Stimulated activated CD8-positive, alpha-beta memory T cell treated with anti-CD3 and anti-CD28 coated beads, Interleukin-12 subunit alpha, Interleukin-12 subunit beta, amount 100 ng/mL, for 24 hours (primary cell): Measurements from ENCODE around the gene IL36A.

Experiments used
- DNase-seq: peaks from one replicate; pipeline ENCODE4 v3.0.0-alpha.2; 2020; ENCODE audit errors: extremely low read depth

IL36A gene

DNA sequence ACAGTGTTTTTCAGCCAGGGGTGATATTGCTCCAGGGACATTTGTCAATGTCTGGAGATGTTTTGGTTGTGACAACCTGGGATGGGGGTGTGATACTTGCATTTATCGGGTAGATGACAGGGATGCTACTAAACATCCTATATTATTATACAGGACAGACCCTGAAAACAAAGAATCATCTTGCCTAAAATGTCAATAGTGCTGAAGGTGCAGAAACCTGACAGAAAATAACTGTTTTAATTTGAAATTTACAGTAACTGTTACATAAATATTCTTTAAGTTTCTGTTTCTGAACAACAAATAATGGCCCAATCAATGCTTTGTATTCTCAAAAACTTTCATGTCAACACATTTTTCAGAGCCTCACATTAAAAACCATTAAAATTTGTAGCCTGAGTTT is 2.0 kb downstream of the IL36A start:
- no peak for DNase-seq

DNA sequence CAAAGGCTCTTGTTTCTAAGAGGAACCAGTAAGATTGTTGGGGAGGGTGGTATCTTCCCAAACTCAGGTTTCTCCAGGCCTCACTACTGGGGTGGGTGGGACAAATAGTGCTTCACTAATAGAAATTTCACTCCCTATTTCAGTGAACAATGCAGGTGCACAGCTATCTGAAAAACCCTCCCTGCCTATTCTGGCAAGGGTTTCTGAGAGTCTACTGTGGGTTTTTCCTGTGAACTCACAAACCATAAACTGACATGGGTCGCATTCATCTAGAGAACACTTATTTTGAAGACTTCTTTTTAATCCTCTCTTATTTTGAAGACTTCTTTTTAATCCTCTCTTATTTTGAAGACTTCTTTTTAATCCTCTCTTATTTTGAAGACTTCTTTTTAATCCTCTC is 4.4 kb downstream of the IL36A start:
- no peak for DNase-seq

DNA sequence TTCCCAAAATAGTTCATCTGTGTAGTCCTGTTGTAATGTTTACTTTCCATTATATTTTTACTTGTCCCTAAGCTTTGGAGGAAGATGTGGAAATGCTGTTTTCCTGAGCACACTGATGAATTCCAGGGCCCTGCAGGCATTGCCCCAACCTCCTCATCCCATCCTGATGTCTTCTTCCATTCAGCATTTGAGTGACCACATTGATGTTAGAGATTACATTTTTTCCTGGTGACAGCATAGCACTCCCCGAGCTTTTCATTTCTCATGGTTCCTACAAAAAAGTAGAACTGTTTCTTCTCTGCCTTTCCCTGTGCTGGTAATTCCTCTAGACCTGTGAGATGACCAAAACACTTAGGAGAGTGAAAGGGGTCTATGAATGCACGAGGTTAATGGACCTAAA is 4.8 kb downstream of the IL36A start:
- no peak for DNase-seq

DNA sequence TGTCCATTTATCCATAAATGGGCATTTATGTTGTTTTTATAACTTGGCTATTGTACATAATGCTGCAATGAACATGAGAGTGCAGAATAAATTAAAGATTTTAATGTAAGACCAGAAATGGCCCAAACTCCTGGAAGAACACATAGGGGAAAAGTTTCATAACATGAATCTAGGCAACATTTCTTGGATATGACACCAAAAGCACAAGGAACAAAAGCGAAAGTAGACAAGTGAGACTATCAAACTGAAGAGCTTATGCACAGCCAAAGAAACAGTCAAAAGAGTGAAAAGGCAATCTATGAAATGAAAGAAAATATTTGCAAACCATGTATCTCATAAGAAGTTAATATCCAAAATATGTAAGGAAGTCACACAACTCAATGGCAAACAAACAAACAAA is 5.8 kb downstream of the IL36A start:
- no peak for DNase-seq

GRCh38 chr2:113012436-113013335 is 7.4 kb downstream of the IL36A start:
- no peak for DNase-seq

GRCh38 chr2:113013336-113013661 is 8.0 kb downstream of the IL36A start:
- no peak for DNase-seq

DNA sequence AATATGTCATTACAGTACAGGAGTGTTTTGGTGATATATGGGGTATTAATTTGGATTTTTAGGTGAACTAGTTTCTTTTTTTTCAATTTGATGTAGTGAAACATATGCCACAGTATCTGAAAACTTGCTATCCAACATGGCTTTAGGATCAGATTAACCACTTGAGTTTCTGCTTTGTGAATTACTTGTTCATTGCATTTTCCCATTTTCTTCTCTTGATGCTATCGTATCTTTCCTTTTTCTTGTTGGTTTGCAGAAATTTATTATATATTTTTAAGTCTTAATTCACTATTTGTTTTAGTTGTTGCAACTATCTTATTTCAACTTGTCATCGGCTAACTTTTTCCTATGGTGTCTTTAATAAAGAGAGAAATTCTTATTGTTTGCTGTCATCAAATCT is 8.8 kb downstream of the IL36A start:
- DNase-seq = no peak

GRCh38 chr2:113015042-113015441 is 9.8 kb downstream of the IL36A start:
- no peak for DNase-seq

DNA sequence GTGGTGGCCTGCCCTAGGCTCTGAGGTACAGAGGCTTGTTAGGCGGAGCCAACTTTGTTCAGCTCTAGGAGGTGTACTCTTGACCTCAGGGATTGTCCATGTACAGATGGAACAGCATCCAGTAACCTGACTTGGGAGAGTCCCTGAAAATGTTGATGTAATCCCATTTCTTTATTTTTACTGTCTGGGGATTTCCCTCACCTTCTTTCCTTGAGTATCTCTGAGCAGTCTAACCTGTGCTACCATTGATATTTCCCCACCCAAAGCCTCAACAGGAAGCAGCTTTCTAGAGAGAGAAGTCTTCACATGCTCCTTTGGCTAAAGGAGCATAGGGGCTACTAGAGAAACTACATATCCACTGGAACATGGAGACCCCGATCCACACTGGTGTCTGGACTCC is 10.4 kb downstream of the IL36A start:
- no peak for DNase-seq

- no peak for DNase-seq
Measured at GRCh38 chr2:113018509-113018908, 13.2 kb downstream of the IL36A start.

- DNase-seq = no peak
Measured at GRCh38 chr2:113021312-113021711, 16.1 kb downstream of the IL36A start.

DNA sequence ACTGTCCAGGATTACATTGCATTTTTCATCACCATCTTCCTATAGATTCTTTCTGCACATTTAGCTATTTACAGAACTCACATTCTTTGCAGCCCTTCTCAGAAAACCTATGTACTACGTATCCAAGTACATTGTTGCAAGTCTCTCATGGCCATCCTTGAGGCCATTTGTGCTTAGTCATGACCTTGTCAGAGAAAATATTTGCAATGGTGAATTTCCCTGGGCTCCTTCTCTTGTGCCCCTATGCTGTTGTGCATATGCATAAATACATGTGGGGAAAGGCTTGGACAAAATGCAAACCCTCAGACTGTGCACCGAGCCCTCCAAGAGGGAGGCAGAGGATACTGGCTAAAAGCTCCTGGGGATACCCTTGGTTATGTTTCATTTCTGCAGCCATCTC is 19.5 kb downstream of the IL36A start:
- no peak for DNase-seq

DNA sequence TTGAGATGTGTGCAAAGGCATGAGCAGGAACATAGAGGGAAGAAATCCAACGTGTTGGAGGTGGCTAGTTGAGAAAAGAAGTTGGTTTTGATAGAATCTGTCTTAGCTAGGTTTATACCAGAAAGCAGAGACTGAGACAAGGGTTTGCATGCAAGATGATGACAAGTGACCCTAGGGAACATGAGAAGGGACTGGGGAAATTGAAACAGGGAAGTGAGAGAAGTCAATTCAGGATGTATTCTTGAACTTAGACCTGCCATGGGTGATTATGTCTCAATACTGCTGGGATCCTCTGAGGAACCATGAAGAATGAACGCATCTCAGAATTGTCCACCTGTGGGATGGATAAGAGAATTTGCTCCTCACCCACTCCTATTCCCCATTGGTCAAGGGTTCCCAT is 20.5 kb downstream of the IL36A start:
- no peak for DNase-seq

DNA sequence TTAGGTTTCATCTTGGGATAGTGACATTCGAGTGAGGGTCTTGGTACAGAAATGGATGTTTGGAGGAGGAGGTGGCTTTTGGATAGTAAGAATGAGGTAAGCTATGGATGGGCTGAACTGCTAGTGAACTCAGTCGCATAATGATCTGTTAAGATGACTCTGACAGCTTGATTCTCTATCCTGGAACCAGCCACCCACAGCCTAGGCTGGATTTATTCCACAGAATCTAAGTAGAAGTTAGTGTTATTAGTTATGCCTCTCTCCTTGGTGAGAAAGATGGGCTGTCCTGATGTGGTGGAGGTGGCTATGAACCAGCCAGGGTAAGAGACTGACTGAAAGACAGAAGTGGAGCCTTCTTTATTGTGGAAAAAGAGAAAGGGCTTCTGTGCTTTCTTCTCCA is 22.4 kb downstream of the IL36A start:
- no peak for DNase-seq

DNA sequence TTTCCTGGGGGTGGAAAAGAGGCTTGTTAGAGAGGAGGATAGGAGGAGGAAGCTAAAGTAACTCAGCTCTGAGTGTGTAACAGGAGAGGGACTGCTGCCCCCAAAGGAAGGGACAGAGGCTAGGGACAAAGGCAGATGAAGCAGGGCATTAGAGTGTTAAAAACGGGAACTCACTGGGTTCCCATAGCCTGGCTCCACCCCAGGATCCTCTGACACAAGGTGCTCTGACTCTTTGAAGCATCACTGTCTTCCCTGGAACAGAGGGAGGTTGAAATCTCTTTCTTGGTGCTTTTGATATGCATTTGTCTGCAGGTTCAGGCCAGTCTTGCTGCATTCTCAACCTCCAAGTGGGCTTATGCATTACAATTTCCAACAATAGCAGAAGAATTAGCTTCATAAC is 22.9 kb downstream of the IL36A start:
- DNase-seq = no peak

DNA sequence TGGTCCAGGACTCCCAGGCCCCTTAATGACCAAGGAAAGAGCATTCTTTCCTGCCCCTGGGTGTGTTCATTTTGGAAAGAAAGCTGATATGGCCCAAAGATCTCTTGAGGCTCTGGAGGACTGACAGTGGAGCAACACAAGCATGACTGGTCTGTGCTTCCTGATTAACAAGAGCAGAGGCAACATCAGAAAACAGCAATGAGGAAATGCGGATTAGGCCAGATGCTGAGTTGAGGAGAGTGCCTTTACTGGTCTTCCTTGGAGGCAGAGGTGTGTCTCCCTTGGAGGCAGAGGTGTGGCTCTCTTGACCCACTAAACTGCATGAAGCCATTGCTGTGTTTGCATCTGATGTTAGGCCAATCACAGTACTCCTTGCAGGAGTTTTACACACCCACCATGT is 27.5 kb downstream of the IL36A start:
- no peak for DNase-seq

DNA sequence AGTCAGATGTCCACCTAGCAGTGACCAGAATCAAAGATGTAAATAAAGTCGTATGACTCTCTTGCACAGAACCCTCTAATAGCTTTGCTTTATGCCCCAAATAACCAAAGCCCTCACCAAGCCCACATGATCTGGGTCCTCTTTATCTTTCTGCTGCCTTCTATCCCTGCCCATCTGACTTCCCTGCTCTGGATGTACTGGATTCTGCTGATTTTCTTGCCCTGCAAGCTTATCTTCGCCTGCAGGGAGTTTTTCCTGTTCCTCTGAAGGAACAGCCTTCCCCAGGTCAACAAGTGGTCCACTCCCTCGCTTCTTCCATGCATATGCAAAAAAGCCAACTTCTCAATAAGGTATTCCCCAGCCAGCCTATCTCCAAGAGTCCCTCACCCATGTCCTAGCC is 28.8 kb downstream of the IL36A start:
- no peak for DNase-seq

DNA sequence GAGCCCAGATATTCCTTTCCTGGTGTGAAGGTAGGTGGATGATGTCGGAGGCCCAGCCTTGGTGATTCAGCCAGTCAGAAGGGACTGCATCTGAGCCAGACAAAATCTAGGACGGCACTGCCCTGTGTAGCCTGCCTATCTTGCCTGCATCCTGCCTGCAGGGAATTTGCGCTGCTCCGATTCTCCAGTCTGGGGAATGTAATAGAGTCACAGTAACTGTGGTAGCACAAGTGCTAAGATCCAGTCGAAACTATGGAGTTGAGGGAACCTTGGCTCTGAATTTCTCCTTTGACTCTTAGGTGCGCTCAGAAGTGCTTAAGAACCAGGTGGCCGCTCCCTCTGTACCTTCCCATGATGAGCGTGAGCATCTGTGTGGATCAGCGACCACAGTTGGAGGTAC is 31.5 kb downstream of the IL36A start:
- DNase-seq = no peak

DNA sequence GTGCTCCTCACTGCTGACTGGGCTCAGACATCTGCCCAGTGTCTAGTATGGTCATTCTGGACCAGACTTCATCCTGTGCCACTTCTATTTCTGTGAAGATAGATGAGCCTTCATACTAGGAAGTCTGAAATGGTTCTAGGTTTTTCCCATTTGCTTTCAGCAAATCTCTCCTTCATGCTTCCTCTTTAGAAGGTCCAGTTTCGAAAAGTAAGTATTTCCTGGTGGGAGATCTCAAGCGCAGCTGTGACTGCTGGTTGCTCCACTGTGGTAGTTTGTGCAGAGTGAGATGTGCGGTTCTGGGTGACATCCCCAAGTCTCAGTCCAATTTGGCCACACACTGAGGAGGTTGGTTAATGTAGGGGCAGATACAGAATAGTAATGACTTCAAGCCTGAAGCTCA is 33.0 kb downstream of the IL36A start:
- DNase-seq = no peak

DNA sequence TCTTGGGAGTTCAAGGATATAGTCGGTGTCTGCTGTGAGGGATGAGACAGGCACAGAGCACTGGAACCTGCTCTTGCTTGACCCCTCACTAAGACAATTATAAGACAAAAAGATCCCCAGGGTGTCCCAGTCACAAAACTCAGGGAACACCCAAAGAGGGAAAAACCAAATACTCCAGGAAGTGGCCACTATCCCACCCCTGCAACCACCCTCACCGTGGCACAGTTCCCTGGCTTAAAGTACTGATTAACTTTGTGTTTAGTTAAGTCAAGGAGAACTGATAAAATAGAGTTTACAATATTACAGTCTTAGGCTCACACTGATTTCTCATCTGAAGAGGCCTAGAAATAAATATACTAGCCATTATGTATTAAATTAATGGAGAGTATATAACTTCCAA is 33.9 kb downstream of the IL36A start:
- no peak for DNase-seq

GRCh38 chr2:113039719-113040118 is 34.5 kb downstream of the IL36A start:
- no peak for DNase-seq

GRCh38 chr2:113041871-113042270 is 36.6 kb downstream of the IL36A start:
- no peak for DNase-seq

DNA sequence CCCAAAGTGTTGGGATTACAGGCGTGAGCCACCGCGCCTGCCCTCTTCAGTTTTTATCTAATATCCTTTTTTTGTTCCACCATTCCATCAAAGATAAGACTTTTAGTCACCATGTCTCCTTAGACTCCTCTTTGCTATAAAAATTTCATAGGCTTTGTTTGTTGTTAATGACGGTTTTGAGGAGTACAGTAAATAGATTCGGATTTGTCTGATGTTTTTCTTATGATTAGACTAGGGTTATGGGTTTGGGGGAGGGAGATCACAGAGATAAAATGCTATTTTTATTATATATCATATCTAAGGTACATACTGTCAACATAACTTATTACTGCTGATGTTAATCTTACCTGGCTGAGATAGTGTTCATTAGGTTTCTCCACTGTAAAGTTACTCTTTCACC is 41.2 kb downstream of the IL36A start:
- no peak for DNase-seq
